ENCODE data around the gene PTPN3.
A peak's percentile ranks its signal among the peaks of the same experiment; 100 is the strongest.

Gene PTPN3

GRCh38 chr9:109474170-109474569 lies 23.9 kb downstream of the PTPN3 start:
- no peaks in the 10 kb centered on the region for H3K9me3 Mint-ChIP-seq
- peak overlapping the region in 1 of 3 experiments; percentile 41 for H3K27ac Mint-ChIP-seq
- peaks cover 5% of the 10 kb centered on the region for H3K27me3 Mint-ChIP-seq (ENCODE audit: low read depth)
- no peak for TF ChIP-seq CTCF (IDR thresholded peaks at IDR 0.05; ENCODE audit: unreplicated experiment in 3 of 3)
- H3K4me1 Mint-ChIP-seq = peaks cover 38% of the 10 kb centered on the region
- H3K4me3 Mint-ChIP-seq = peak overlapping the region in 1 of 3 experiments; percentile 29
- H3K36me3 Mint-ChIP-seq (ENCODE audit: low read depth) = no peaks in the 10 kb centered on the region

GRCh38 chr9:109473329-109473728 lies 24.8 kb downstream of the PTPN3 start:
- Mint-ChIP-seq H3K36me3 (ENCODE audit: low read depth) (no peaks in the 10 kb centered on the region), H3K9me3 (no peaks in the 10 kb centered on the region), H3K27me3 (ENCODE audit: low read depth) (peaks cover 5% of the 10 kb centered on the region), H3K4me1 (peaks cover 38% of the 10 kb centered on the region), H3K4me3 (no peak overlapping the region), H3K27ac (no peak overlapping the region)
- no peak for TF ChIP-seq CTCF (IDR thresholded peaks at IDR 0.05; ENCODE audit: unreplicated experiment in 3 of 3)

GRCh38 chr9:109471475-109472393 lies 26.4 kb downstream of the PTPN3 start:
- Mint-ChIP-seq H3K4me3 (no peak overlapping the region), H3K27me3 (ENCODE audit: low read depth) (peaks cover 5% of the 10 kb centered on the region), H3K27ac (peak overlapping the region in 1 of 3 experiments; percentile 34), H3K36me3 (ENCODE audit: low read depth) (no peaks in the 10 kb centered on the region), H3K4me1 (peaks cover 25% of the 10 kb centered on the region), H3K9me3 (no peaks in the 10 kb centered on the region)
- TF ChIP-seq CTCF (IDR thresholded peaks at IDR 0.05; ENCODE audit: unreplicated experiment in 3 of 3) = no peak

GRCh38 chr9:109469646-109470358 lies 28.3 kb downstream of the PTPN3 start:
- Mint-ChIP-seq H3K27ac (peak overlapping the region in 1 of 3 experiments; percentile 0), H3K36me3 (ENCODE audit: low read depth) (no peaks in the 10 kb centered on the region), H3K4me3 (no peak overlapping the region), H3K27me3 (ENCODE audit: low read depth) (peaks cover 5% of the 10 kb centered on the region), H3K4me1 (peaks cover 16% of the 10 kb centered on the region), H3K9me3 (no peaks in the 10 kb centered on the region)
- TF ChIP-seq CTCF (IDR thresholded peaks at IDR 0.05; ENCODE audit: unreplicated experiment in 3 of 3) = peak; percentile 89 to 93 (median 89)

GRCh38 chr9:109468927-109469326 lies 29.2 kb downstream of the PTPN3 start:
- no peaks in the 10 kb centered on the region for H3K36me3 Mint-ChIP-seq (ENCODE audit: low read depth)
- no peak overlapping the region for H3K27ac Mint-ChIP-seq
- H3K27me3 Mint-ChIP-seq (ENCODE audit: low read depth) = no peaks in the 10 kb centered on the region
- H3K4me1 Mint-ChIP-seq = peaks cover 16% of the 10 kb centered on the region
- H3K9me3 Mint-ChIP-seq = no peaks in the 10 kb centered on the region
- no peak overlapping the region for H3K4me3 Mint-ChIP-seq
- no peak for TF ChIP-seq CTCF (IDR thresholded peaks at IDR 0.05; ENCODE audit: unreplicated experiment in 3 of 3)
